Stimulated activated CD8-positive, alpha-beta memory T cell treated with anti-CD3 and anti-CD28 coated beads, Interleukin-4, amount 100 ng/mL, for 48 hours (primary cell): ENCODE data around the gene JPH3.
A peak's percentile ranks its signal among the peaks of the same experiment; 100 is the strongest.
"Not testable (repeated sequence)": the region's sequence is repeated elsewhere in the genome, so short reads cannot be mapped to it uniquely, and the experiment has no call there.

Source experiments
- DNase-seq: peaks from one replicate; pipeline ENCODE4 v3.0.0-alpha.2; 2020

The JPH3 gene

DNA sequence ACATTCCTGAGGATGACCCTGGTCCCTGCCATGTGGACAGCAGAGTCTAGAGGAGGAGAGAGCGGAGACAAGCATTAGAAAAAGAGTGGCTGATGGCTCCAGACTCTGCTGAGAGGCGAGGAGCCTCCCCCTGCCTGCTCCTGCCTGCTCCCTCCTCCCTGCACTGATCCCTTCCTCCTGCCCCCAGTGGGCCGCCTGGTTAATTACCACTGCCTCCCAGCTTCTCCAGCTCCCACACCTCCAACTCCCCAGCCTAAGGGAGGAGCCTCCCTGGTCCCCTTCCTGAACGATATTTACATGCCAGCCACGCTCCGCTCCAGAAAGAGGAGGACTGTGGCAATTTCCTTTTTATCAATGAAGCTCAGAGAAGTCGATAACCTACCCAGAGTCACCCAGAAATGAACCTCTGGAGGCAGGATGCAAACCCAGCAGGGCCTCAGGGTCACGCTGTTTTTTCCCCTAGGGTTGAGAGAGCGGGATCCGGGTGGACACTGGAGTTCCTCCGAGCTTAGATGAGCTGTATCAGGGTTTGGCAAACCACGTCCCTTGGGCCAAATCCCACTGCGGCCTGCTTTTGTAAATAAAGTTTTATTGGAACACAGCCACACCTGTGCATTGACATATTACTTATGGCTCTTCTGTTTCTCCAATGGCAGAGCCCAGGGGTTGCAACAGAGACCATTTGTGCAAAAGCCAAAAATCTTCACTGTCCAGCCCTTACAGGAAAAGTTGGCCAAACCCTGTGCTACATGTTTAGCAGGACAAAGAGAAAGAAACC, 27.1 kb upstream of the JPH3 start:
- DNase-seq, result no peak

DNA sequence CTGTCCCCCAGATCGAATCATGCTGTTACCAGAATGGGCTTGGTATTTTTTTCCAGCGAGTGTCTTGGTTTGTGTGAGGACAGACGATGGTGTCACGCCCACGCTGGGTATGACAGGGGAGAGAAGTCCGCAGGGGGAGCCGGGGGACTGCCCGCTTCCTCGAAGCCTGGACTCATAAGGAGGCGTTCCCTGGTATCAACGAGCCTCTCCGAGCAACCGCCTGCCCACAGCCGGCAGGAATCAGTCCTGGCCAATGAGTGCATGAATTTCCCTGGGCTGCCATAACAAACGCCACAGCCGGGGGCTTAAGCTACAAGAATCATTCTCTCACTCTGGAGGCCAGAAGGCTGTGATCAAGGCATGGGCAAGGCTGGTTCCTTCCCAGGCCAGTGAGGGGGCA, 26.1 kb upstream of the JPH3 start:
- DNase-seq, result no peak

DNA sequence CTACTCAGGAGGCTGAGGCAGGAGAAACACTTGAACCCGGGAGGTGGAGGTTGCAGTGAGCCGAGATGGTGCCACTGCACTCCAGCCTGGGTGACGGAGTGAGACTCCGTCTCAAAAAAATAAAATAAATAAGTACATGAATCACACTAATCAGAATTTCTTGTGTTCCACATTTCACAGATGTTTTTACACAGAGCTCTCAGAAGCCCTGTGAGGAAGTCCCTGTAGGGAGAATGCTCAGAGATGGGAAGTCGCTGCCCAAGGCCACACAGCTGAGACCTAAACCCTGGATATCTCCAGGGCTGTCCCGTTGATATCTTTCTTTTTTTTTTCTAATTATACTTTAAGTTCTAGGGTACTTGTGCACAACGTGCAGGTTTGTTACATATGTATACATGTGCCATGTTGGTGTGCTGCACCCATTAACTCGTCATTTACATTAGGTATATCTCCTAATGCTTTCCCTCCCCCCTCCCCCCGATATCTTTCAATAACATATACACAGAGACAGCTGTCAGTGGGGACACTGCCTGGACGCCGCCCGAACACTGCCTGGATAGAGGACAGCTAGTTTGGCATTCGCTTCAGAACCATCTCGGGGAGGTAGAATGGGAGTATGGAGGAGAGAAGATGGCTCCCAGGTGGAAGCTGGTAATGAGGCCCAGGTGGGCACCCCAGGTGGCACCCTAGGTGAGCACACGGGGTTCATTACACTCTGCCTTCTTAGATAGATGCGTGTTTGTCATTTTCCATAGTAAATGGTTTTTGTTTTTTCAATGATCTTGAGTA, 24.0 kb upstream of the JPH3 start:
- not testable (repeated sequence) for DNase-seq

DNA sequence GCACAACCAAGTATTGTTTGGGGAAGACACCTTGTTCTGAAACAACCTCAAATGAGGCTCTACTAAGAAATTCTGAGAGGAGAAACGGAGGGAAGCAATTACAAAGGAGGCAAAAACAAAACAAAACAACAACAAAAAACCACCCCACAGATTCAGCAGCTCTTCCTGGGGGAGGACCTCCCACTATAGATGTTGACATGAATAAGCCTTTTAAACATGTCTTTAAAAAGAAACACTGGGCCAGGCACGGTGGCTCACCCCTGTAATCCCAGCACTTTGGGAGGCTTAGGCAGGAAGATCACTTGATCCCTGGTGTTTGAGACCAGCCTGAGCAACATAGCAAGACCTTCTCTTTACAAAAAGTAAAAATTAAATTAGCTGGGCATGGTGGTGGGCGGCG, 22.6 kb upstream of the JPH3 start:
- no peak for DNase-seq

DNA sequence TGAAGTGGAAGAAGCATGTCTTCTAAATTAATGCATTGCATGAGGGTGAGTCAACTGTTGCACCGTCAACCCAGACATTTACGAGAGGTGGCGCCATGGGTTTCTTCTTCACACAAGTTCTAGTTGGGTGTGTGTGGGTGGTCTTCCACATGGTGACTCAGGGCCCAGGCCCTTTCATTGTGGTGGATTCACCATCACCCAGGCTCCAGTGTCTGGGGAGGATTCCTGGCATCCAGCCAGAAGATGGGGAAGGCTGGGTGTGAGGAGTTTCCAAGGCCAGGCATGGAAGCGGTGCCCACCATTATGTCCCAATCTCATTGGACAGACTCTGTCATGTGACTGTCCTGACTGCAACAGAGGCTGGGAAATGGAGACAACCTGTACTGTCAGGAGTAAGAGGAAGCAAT, 21.4 kb upstream of the JPH3 start:
- DNase-seq, result peak; percentile 38

DNA sequence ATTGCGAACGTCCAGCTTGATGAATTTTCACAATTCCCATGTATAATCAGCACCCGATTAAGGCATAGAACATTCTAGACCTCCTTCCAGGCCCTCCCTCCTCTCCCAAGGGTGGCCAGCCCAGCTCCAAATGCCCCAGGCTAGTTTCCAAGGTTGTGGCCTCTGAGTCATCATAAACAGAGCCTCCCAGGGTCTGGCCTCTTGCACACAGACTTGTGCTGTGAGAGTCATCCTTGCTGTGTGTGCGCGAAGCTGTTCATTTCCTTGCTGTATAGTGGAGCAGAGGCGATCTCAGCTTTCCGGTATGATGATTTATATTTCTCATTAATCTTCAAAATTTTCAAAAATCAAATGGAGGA, 20.5 kb upstream of the JPH3 start:
- no peak for DNase-seq

DNA sequence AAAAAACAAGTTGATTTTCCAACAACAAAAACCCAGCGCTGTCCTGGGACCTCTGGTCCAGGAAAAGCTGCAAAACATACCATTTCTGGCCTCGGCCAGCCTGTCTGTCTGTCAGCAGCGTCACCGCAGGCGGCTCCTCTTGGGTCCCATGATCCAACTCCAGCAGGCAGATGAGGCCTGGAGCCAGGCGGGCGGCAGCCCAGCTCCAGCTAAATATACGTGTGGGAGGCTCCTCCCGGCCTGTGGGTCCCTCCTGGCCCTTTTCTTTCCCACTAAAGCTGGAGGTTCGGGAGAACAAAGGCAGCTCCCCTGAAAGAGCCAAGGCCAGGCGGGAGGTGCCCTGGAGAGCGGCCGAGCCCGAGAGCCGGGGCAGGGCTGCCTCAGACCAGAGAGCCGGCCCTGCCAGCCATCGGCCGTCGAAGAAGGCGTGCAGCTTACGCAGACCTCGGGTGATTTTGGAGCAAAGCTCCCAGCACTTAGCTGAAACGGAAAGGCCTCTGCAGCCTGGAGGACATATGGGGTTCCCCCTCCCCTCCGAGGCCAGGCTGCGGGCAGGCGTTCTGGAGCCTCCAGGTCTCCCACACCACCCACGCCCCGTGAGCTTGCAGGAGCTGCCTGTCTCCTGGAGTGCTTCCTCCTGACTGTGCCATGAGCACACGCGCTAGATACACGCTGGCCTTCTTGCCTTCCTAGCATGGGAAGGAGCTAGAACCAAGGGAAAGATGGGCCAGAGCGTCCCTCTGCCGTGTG, 19.9 kb upstream of the JPH3 start:
- no peak for DNase-seq

DNA sequence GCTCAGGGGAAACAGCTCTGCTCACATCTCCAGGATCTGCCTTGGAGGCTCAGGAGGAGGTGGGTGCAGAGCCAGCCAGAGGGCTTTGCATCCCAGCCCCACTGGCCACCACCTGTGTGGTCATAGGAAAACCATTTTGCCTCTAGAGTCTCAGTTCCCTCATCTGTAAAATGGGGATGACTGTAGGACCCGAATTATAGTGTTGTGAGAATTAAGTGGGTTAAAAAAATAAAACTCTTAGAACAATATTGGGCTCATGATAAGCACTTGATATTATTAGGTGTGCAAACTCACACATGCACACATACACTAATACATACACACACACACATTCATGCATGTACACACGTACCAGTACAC, 19.4 kb upstream of the JPH3 start:
- DNase-seq, result no peak

DNA sequence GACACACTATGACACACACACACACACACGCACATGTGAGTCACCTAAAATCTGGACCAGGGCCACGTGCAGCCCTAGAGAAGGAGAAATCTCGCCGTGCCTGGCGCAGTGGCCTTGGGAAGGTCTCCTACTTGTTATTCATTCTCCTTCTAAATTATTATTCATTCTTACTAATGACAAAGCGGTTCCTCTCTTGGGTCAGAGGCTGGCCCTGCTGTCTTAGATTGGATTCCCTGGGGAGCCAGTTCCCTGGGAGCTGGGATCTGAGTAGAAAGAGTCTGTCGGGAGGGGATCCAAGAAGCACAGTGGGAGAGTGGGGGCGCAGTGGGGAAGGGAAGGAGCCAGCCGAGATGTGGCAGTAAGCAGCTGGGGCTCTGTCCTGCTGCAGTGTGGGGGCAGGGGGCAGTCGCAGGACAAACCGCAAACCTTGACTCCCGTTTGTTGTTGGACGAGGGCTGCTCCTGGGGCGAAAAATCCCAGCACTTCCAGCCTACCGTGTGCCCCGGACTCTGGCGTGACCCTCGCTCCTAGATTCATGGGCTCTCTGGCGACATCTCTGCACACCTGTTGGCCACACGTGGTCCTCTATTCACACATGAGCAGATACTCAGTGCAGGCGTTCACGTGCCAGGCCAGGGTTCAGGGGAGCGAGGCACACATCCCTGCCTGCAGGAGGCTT, 18.7 kb upstream of the JPH3 start:
- DNase-seq, result no peak

DNA sequence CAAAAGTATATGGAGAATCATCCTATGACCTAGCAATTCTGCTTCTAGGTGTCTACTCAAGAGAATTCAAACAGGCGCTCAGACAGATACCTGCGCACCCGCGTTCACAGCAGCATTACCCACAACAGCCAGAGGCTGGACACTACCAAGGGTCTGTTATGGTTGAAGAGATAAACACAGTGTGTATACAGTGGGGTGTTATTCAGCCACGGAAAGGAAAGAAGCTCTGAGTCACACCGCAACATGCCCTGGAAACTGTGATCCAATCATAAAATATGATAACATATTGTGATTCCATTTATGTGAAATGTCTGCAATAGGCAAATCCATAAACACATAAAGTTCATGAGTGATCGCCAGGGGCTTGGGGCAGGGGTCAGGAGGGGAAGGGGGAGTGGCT, 18.0 kb upstream of the JPH3 start:
- DNase-seq, result no peak

DNA sequence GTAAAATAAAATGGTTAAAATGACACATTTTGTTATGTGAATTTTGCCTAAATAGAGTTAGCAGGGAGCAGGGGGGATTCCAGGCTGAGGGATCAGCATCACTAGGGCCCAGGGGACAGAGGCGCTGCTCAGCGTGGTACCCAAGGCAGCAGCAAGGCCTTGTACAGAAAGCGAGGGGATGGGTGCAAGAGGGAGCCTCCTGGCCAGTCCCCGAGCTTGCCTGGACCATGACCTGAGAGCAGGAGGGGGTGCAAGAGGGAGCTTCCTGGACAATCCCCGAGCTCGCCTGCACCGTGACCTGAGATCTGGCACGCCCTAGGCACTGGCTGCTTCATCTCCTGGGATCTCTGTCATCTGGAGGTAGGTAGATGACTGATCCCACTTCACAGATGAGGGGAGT, 17.3 kb upstream of the JPH3 start:
- no peak for DNase-seq

DNA sequence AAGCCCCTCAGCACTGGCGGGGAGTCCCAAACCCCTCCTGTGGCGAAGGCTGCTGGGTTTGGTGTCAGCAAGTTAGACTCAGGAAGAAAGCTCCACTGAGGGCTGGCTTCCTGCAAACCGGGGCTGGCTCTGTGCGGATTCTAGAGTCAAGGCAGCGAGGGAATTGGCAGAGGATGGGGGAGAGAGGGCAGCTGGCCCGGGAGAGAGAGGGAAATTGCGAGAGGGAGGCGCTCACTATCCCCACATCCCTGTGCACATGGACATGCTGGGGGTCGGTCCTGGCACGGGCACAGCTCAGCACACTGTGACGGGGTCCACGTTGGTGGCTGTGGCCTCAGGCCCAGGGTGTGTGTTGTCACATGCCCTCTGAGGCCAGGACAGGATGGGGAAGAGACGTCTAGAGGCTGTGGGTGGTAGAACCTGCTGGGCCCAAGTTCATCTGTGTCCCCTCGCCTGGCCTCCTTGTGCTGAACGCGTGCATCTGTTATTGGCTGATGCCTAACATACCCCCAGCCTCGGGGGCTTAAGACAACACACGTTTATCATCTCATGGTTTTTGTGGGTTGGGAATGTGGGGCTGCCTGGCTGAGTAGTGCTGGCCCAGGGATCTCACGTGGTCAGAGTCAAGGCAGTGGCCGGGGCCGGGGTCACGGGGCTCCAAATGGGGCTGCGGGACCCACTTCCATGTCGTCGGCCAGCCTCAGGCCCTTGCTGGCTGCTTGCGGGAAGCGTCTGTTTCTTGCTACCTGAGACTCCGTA, 16.7 kb upstream of the JPH3 start:
- DNase-seq, result no peak

DNA sequence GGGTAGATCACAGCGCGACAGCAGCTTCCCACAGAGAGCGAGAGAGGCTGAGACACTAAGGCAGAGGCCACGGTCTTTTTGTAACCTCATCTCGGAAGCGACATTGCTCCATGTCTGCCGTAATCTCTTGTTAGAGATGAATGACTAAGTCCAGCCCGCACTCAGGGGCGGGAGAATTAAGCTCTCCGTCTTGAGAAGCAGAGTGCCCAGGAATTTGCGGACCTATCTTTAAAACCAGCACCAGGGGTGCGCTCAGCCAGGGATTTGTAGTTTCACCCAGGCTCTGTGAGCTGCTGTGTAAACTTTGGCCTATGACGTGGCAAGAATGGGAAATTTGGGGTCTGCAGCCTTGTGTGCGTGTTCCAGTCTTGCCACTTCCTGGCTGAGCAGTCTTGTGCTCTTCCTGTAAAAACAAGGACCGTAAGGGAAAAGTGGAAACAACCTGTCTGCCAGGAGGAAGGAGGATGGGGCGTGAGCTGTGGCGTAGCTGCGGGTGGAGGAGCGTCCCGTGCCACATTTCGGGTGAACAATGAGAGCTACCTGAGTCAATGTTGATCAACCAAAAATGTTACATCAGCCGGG, 16.0 kb upstream of the JPH3 start:
- no peak for DNase-seq

DNA sequence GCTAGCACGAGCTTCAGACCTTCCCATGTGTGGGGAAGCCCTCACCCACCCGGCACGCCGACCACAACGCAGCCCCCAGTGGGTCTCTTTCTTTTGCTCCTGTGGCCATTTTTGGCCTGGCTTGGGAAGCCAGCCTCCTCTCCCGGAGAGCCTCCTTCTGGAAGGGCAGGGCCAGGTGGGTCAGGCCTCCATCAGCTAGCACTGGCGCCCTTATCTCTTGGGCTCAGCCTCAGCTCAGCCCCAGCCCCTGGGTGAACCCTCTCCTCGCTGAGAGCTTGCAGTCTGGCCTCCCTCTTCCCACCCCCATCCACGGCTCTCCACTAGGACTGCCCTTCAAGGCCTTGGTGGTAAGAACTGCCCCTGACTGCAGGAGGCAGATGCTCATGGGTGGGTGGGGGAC, 14.7 kb upstream of the JPH3 start:
- DNase-seq, result no peak

DNA sequence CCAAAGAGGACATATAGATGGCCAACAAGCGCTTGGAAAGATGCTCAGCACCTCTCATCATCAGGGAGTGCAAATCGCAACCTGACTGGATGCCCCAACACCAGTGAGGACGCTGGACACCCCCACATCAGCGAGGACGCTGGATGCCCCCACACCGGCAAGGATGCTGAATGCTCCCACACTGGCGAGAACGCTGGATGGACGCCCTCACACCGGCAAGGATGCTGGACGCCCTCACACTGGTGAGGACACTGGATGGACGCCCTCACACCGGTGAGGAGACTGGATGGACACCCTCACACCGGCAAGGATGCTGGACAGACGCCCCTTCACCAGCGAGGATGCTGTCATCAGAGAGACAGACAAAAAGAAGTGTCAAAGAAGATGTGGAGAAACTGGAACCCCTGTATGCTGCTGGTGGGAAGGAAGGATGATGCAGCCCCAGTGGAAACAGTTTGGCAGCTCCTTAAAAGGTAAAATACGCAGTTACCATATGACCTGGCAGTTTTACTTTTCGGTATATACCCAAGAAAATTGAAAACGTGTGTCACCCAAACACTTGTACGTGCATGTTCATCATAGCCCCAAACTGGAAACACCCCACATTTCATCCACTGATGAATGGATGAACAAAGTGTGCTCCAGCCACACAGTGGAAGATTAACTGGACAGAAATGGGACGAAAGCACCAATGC, 10.1 kb upstream of the JPH3 start:
- no peak for DNase-seq

DNA sequence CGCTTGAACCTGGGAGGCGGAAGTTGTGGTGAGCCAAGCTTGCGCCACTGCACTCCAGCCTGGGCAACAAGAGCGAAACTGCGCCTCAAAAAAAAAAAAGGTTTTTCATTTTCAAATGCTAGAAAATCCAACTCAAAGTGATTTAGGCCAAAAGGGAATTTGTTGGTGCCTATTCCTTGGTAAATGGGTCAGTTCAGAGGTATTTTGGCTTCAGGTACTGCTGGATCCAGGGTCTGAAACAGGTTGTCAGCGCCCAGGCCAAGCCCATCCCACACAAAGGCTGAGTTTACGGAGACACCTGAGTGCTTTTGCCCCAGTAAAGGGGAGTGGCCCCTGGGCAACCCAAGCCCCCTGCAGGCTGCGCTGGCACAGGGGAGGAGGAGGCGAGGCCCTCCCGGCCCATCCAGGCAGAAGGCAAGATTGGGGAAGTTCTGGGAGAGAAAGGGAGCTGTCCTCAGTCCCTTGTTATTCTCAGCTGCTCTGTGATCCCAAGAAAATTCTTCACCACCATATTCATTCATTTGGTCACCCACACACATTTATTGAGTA, 8.5 kb upstream of the JPH3 start:
- DNase-seq, result no peak

DNA sequence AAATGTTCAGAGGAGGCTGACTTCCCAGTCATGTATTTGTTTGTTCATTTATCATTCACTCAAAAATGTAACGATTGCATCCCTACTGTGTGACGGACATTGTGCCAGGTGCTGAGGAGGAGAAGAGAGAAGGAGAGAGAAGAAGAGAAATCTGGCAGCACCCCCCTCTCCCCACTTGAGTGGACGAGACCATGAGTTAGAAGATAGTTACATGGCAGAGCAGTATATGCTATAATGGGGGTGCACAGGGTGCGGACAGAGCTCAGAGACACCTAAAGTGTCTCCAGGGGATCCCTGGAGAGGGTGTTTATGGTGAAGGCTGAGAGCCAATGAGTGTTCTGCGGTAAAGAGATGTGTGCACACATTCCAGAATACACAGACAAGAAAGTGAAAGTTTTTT, 6.6 kb upstream of the JPH3 start:
- no peak for DNase-seq

DNA sequence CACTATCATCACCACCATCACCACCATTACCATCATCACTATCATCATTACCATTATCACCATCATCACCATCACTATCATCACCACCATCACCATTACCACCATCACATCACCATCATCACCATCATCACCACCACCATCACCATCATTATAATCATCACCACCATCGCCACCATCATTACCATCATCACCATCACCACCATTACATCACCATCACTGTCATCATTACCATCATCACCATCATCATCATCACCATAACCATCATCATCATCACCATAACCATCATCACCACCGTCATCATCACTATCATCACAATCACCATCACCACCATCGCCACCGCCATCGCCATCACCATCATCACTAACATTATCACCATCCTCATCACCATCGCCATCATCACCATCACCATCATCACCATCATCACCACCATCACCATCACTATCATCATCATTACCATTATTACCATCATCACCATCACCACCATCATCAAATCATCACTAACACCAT, 4.9 kb upstream of the JPH3 start:
- DNase-seq, result no peak

DNA sequence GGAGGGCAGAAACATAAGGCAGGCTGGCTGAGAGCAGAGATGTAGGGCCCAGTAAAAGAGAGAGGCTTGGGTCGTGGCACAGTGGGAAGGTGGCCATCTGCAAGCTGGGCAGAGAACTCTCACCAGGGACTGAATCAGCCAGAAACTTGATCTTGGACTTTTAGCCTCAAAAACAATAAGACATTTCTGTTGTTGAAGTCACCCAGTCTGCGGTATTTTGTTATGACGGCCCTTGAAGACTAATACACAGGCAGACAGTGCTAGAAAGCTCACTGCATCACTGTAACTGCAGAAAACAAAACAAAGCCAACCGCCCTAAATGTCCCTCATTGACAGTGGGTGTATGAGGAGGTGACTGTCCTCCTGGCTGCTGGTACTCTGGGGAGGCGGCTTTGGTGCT, 3.9 kb upstream of the JPH3 start:
- DNase-seq, result no peak

DNA sequence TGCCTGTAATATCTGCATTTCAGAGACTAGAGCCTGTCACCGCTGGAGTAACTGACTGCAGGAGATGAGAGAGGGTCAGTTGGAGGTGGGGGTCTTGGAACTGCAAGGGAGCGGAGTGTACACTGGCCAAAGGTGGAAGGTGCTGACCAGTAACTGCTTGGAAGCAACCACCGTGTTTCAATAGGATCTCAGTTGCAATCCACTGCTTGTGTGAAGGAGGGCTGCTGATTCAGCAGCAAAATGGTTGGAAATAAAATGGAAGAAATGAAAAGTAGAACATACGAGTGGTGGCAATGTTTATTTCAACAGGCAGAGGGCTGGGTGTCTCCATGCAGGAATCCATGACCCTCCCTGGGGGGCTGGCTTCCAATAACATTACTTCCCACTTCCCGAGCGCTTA, 2.1 kb upstream of the JPH3 start:
- no peak for DNase-seq

DNA sequence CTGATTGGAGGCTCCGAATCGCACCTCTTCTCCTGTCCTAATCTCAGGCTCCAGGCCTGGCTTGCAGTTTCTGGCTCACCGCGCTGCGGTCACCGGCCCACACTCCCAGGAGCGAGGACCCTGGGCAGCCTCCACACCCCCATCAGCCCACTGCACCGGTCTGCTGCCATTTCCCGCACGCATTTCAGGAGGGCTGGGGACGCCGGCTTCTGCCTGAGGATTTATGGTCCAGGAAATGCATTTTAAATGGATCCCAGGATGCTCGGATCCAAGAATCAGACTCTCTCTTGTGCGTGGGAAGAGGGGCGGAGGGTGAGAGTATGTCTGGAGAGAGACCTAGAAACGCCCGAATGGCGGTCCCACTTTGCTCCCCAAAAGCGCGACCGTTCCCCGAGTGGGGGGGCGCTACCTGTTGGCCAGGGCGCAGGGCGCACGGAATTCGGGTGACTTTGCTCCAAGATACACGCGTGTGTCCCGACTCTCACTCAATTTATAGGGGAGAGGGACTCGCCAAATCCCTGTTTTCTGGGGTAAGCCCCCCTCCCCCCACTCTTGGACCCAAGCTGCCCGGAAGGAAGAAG, 817 bp upstream of the JPH3 start:
- DNase-seq, result no peak
